Gastroesophageal sphincter (tissue), 3 donors: ENCODE data around the gene LCA5.

Source experiments
- EP300 ChIP-seq: sonication (generic); formaldehyde crosslinking; IDR thresholded peaks from one replicate; pipeline ENCODE4 v1.6.1; 2017; ENCODE audit warnings: antibody characterized with exemption, mild to moderate bottlenecking
- POLR2A ChIP-seq, 2 donors: fragments of 450-650 bp; IDR thresholded peaks; one replicate each; pipeline ENCODE4 v1.6.1; 2017; ENCODE audit warnings: antibody characterized with exemption in 2 of 2, mild to moderate bottlenecking in 2 of 2, moderate library complexity in 1 of 2
- POLR2AphosphoS5 ChIP-seq: sonication (generic); formaldehyde crosslinking; IDR thresholded peaks from one replicate; pipeline ENCODE4 v1.6.1; 2017; ENCODE audit warnings: antibody characterized with exemption
- TF ChIP-seq, protein P1 (sequence below), 4 experiments: fragments of 200-600 bp in 2 of 4; fragments of 450-650 bp in 2 of 4; sonication (generic) in 1 of 4; IDR thresholded peaks; one replicate each; pipeline ENCODE4 v1.5.1; 2017 to 2019; ENCODE audit warnings: antibody characterized with exemption in 4 of 4, mild to moderate bottlenecking in 2 of 4, moderate library complexity in 2 of 4

DNA sequence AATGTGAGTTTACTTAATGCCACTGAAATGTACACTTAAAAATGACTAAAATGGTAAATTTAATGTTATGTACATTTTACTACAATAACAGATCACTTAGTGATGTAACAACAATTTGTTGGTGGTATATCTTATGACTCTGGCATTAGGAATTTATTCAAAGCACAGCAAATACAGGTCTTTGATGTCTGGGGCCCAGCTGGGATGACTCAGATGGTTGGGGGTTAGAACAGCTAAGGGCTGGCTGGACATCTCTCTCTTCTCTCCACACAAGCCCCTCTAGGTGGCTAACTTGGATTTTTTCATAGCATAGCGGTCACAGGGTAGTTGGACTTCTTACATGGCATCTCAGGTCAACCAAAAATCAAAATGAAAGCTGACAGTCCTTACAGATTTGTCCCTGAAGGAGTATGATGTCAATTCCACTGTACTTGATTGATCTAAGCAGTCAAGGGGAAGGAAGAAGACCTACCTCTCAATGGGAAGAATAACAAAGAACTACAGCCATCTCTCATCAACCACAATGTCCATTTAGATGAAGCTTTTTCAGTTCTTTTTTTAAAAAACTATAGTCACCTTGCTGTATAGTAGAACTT lies 37.5 kb upstream of the LCA5 start:
- TF ChIP-seq, protein P1, sequence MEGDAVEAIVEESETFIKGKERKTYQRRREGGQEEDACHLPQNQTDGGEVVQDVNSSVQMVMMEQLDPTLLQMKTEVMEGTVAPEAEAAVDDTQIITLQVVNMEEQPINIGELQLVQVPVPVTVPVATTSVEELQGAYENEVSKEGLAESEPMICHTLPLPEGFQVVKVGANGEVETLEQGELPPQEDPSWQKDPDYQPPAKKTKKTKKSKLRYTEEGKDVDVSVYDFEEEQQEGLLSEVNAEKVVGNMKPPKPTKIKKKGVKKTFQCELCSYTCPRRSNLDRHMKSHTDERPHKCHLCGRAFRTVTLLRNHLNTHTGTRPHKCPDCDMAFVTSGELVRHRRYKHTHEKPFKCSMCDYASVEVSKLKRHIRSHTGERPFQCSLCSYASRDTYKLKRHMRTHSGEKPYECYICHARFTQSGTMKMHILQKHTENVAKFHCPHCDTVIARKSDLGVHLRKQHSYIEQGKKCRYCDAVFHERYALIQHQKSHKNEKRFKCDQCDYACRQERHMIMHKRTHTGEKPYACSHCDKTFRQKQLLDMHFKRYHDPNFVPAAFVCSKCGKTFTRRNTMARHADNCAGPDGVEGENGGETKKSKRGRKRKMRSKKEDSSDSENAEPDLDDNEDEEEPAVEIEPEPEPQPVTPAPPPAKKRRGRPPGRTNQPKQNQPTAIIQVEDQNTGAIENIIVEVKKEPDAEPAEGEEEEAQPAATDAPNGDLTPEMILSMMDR (IDR thresholded peaks at IDR 0.05) = no peak
- TF ChIP-seq POLR2A (IDR thresholded peaks at IDR 0.05) = no peak
- no peak for TF ChIP-seq EP300
- no peak for TF ChIP-seq POLR2AphosphoS5
